ENCODE measurements around the gene ZNF101. TPM values are rescaled to one million over a fixed set of nuclear protein-coding genes. Genes with fewer than 3 reads are reported as not detected.

The ZNF101 gene
- total RNA-seq, 1 experiment from 2014 or later, result 51.4 TPM

DNA sequence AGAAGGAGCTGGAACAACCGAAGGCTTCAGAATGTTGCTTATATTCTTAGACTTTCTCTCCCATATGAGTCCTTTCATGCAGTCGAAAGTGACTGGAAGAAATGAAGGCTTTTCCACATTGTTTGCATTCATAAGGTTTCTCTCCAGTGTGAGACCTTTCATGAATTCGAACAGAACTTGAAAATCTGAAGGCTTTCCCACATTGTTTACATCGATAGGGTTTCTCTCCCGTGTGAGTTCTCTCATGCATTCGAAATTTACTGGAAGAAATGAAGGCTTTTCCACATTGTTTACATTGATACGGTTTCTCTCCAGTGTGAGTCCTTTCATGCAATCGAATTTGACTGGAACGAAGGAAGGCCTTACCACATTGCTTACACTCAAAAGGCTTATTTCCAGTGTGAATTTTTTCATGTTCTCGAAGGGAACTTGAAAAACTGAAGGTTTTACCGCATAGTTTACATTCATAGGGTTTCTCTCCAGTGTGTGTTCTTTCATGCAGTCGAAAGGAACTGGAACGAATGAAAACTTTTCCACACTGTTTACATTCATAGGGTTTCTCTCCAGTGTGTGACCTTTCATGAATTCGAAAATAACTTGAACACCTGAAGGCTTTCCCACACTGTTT, 42.8 kb downstream of the ZNF101 start (continued):
- TF ChIP-seq ESRRA (CRISPR knock-in tag; IDR thresholded peaks at IDR 0.05; ENCODE audit: borderline replicate concordance) (no peak), SMAD4 (CRISPR knock-in tag; IDR thresholded peaks at IDR 0.05) (no peak)
- TF ChIP-seq, protein P1, sequence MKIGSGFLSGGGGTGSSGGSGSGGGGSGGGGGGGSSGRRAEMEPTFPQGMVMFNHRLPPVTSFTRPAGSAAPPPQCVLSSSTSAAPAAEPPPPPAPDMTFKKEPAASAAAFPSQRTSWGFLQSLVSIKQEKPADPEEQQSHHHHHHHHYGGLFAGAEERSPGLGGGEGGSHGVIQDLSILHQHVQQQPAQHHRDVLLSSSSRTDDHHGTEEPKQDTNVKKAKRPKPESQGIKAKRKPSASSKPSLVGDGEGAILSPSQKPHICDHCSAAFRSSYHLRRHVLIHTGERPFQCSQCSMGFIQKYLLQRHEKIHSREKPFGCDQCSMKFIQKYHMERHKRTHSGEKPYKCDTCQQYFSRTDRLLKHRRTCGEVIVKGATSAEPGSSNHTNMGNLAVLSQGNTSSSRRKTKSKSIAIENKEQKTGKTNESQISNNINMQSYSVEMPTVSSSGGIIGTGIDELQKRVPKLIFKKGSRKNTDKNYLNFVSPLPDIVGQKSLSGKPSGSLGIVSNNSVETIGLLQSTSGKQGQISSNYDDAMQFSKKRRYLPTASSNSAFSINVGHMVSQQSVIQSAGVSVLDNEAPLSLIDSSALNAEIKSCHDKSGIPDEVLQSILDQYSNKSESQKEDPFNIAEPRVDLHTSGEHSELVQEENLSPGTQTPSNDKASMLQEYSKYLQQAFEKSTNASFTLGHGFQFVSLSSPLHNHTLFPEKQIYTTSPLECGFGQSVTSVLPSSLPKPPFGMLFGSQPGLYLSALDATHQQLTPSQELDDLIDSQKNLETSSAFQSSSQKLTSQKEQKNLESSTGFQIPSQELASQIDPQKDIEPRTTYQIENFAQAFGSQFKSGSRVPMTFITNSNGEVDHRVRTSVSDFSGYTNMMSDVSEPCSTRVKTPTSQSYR (CRISPR knock-in tag; IDR thresholded peaks at IDR 0.05), result no peak

DNA sequence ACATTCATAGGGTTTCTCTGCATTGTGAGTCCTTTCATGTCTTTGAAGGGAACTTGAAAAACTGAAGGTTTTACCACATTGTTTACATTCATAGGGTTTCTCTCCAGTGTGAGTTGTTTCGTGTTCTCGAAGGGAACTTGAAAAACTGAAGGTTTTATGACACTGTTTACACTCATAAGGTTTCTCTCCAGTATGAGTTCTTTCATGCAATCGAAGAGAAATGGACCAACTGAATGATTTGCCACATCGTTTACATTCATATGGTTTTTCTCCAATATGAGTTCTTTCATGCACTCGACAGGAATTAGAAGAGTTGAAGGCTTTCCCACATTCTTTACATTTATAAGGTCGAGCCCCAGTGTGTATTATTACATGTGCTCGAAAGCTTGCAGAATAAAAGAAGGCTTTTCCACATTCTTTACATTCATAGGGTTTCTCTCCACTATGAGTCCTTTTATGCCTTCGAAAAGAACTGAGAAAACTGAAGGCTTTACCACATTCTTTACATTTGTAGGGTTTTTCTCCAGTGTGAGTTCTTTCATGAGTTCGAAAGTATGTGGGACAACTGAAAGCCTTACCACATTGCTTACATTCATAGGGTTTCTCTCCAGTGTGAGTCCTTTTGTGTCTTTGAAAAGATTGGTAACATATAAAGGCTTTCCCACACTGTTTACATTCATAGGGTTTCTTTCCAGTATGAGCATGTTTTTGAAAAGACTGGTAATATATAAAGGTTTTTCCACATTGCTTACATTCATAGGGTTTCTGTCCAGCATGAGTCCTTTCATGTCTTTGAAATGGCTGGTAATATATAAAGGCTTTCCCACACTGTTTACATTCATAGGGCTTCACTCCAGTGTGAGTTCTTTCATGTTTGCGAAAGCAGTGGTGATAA, 43.5 kb downstream of the ZNF101 start:
- ATAC-seq (no peak), DNase-seq (ENCODE audit: low spot score) (no peak)
- ChIA-PET CTCF (no interaction called here), POLR2A (no interaction called here)
- Mint-ChIP-seq H3K27me3 (ENCODE audit: low read depth) (peaks cover 8% of the 10 kb centered on the region), H3K4me1 (no peaks in the 10 kb centered on the region), H3K4me3 (no peak overlapping the region), H3K27ac (no peak overlapping the region), H3K9me3 (peaks cover 88% of the 10 kb centered on the region), H3K36me3 (peaks cover 96% of the 10 kb centered on the region)
- TF ChIP-seq ZNF416 (CRISPR knock-in tag; IDR thresholded peaks at IDR 0.05), result no peak
- no peak for TF ChIP-seq SOX15 (CRISPR knock-in tag; IDR thresholded peaks at IDR 0.05)
- TF ChIP-seq, protein P2, sequence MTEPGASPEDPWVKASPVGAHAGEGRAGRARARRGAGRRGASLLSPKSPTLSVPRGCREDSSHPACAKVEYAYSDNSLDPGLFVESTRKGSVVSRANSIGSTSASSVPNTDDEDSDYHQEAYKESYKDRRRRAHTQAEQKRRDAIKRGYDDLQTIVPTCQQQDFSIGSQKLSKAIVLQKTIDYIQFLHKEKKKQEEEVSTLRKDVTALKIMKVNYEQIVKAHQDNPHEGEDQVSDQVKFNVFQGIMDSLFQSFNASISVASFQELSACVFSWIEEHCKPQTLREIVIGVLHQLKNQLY (CRISPR knock-in tag; IDR thresholded peaks at IDR 0.05), result no peak
- TF ChIP-seq FOXJ3 (CRISPR knock-in tag; IDR thresholded peaks at IDR 0.05; ENCODE audit: borderline replicate concordance), result no peak
- TF ChIP-seq, protein P3, sequence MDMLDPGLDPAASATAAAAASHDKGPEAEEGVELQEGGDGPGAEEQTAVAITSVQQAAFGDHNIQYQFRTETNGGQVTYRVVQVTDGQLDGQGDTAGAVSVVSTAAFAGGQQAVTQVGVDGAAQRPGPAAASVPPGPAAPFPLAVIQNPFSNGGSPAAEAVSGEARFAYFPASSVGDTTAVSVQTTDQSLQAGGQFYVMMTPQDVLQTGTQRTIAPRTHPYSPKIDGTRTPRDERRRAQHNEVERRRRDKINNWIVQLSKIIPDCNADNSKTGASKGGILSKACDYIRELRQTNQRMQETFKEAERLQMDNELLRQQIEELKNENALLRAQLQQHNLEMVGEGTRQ (CRISPR knock-in tag; IDR thresholded peaks at IDR 0.05), result no peak
- TF ChIP-seq CREB1 (CRISPR knock-in tag; IDR thresholded peaks at IDR 0.05), result no peak
- TF ChIP-seq, protein P4, sequence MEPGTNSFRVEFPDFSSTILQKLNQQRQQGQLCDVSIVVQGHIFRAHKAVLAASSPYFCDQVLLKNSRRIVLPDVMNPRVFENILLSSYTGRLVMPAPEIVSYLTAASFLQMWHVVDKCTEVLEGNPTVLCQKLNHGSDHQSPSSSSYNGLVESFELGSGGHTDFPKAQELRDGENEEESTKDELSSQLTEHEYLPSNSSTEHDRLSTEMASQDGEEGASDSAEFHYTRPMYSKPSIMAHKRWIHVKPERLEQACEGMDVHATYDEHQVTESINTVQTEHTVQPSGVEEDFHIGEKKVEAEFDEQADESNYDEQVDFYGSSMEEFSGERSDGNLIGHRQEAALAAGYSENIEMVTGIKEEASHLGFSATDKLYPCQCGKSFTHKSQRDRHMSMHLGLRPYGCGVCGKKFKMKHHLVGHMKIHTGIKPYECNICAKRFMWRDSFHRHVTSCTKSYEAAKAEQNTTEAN (CRISPR knock-in tag; IDR thresholded peaks at IDR 0.05), result no peak
- TF ChIP-seq RORB (CRISPR knock-in tag; IDR thresholded peaks at IDR 0.05), result no peak
- TF ChIP-seq, protein P5, sequence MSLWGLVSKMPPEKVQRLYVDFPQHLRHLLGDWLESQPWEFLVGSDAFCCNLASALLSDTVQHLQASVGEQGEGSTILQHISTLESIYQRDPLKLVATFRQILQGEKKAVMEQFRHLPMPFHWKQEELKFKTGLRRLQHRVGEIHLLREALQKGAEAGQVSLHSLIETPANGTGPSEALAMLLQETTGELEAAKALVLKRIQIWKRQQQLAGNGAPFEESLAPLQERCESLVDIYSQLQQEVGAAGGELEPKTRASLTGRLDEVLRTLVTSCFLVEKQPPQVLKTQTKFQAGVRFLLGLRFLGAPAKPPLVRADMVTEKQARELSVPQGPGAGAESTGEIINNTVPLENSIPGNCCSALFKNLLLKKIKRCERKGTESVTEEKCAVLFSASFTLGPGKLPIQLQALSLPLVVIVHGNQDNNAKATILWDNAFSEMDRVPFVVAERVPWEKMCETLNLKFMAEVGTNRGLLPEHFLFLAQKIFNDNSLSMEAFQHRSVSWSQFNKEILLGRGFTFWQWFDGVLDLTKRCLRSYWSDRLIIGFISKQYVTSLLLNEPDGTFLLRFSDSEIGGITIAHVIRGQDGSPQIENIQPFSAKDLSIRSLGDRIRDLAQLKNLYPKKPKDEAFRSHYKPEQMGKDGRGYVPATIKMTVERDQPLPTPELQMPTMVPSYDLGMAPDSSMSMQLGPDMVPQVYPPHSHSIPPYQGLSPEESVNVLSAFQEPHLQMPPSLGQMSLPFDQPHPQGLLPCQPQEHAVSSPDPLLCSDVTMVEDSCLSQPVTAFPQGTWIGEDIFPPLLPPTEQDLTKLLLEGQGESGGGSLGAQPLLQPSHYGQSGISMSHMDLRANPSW (CRISPR knock-in tag; conservative IDR thresholded peaks at IDR 0.05; ENCODE audit: low read depth), result no peak

DNA sequence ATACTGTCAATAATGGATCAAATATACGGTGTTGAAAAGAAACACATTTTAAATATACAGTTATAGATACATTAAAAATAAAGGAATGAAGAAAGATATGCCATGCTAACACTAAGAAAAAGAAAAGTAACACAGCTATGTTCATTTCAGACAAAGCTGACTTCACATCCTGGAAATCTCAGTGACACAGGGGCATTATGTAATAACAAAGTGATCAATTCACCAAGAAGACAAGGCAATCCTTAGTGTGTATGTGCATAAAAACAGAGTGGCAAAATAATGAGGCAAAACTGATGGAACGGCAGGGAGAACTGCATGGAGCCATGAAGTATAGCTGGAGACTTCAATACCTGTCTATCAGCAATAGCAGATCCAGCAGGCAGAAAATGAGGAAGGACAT, 51.2 kb downstream of the ZNF101 start:
- Mint-ChIP-seq H3K36me3 (peaks cover 86% of the 10 kb centered on the region), H3K4me1 (no peaks in the 10 kb centered on the region), H3K9me3 (peaks cover 95% of the 10 kb centered on the region), H3K27ac (no peak overlapping the region), H3K4me3 (no peak overlapping the region), H3K27me3 (ENCODE audit: low read depth) (peaks cover 17% of the 10 kb centered on the region)
- no peak for ATAC-seq
- TF ChIP-seq, protein P6, sequence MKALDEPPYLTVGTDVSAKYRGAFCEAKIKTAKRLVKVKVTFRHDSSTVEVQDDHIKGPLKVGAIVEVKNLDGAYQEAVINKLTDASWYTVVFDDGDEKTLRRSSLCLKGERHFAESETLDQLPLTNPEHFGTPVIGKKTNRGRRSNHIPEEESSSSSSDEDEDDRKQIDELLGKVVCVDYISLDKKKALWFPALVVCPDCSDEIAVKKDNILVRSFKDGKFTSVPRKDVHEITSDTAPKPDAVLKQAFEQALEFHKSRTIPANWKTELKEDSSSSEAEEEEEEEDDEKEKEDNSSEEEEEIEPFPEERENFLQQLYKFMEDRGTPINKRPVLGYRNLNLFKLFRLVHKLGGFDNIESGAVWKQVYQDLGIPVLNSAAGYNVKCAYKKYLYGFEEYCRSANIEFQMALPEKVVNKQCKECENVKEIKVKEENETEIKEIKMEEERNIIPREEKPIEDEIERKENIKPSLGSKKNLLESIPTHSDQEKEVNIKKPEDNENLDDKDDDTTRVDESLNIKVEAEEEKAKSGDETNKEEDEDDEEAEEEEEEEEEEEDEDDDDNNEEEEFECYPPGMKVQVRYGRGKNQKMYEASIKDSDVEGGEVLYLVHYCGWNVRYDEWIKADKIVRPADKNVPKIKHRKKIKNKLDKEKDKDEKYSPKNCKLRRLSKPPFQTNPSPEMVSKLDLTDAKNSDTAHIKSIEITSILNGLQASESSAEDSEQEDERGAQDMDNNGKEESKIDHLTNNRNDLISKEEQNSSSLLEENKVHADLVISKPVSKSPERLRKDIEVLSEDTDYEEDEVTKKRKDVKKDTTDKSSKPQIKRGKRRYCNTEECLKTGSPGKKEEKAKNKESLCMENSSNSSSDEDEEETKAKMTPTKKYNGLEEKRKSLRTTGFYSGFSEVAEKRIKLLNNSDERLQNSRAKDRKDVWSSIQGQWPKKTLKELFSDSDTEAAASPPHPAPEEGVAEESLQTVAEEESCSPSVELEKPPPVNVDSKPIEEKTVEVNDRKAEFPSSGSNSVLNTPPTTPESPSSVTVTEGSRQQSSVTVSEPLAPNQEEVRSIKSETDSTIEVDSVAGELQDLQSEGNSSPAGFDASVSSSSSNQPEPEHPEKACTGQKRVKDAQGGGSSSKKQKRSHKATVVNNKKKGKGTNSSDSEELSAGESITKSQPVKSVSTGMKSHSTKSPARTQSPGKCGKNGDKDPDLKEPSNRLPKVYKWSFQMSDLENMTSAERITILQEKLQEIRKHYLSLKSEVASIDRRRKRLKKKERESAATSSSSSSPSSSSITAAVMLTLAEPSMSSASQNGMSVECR (CRISPR knock-in tag; IDR thresholded peaks at IDR 0.05; ENCODE audit: borderline replicate concordance), result no peak
- TF ChIP-seq, protein P7, sequence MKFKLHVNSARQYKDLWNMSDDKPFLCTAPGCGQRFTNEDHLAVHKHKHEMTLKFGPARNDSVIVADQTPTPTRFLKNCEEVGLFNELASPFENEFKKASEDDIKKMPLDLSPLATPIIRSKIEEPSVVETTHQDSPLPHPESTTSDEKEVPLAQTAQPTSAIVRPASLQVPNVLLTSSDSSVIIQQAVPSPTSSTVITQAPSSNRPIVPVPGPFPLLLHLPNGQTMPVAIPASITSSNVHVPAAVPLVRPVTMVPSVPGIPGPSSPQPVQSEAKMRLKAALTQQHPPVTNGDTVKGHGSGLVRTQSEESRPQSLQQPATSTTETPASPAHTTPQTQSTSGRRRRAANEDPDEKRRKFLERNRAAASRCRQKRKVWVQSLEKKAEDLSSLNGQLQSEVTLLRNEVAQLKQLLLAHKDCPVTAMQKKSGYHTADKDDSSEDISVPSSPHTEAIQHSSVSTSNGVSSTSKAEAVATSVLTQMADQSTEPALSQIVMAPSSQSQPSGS (CRISPR knock-in tag; IDR thresholded peaks at IDR 0.05; ENCODE audit: borderline replicate concordance, low read depth), result no peak
- no peak for TF ChIP-seq GRHL2 (CRISPR knock-in tag; IDR thresholded peaks at IDR 0.05; ENCODE audit: insufficient replicate concordance, severe bottlenecking)
- CTCF ChIA-PET, result no interaction called here
- DNase-seq (ENCODE audit: low spot score), result no peak
- POLR2A ChIA-PET, result interaction anchor here (0.5 kb wide), 1 partner anchor 237 kb away, joined by 3 read pairs; no protein-coding TSS in a partner anchor
